ENCODE results near the gene FAM20A. TPM values are rescaled to one million over a fixed set of nuclear protein-coding genes. Genes with fewer than 3 reads are reported as not detected.

The FAM20A gene
- total RNA-seq, 5 donors from 2014 or later (not counting 1 experiment from before 2014, with no cell fraction given), result 0.16 to 0.38 (median 0.35) TPM; not detected in 2

- Histone ChIP-seq H3K27me3 (replicated peaks in 1 of 2; ENCODE audit: control insufficient read depth in 2 of 2, extremely low read depth in 1 of 2, insufficient read depth in 2 of 2, low read length in 1 of 2) (peaks cover 0 to 3% of the 10 kb centered on the region in 2 experiments), H3K4me3 (ENCODE audit: control insufficient read depth in 1 of 2, extremely low read depth in 1 of 2, low read length in 1 of 2) (no peak overlapping the region), H3K36me3 (ENCODE audit: control insufficient read depth in 2 of 2, extremely low read depth in 1 of 2, insufficient read depth in 1 of 2, low read length in 1 of 2) (no peaks in the 10 kb centered on the region), H3K9me3 (no peaks in the 10 kb centered on the region), H3K4me1 (ENCODE audit: control insufficient read depth in 1 of 2, extremely low read depth in 1 of 2, insufficient read depth in 2 of 2, low read length in 2 of 2) (no peaks in the 10 kb centered on the region), H3K27ac (ENCODE audit: low read length) (no peak overlapping the region)
- ATAC-seq (replicated peaks in 1 of 4) (no peak), DNase-seq (no peak)
- H3K4me3 Mint-ChIP-seq, result no peak overlapping the region
- WGBS (ENCODE audit: insufficient coverage), result no CpG with 5 or more reads among the region's 1 CpG
- POLR2A ChIA-PET, result no interaction called here
- no peaks in the 10 kb centered on the region for H3K9me3 Mint-ChIP-seq
- CTCF ChIA-PET, result no interaction called here
- H3K36me3 Mint-ChIP-seq, result no peaks in the 10 kb centered on the region
- no peaks in the 10 kb centered on the region for H3K4me1 Mint-ChIP-seq
- no peak overlapping the region for H3K27ac Mint-ChIP-seq
- H3K27me3 Mint-ChIP-seq, result no peaks in the 10 kb centered on the region
These were observed 41.9 kb downstream of the FAM20A start for GRCh38 chr17:68559316-68559715.

GRCh38 chr17:68556551-68556950, 44.6 kb downstream of the FAM20A start:
- POLR2A ChIA-PET, result no interaction called here
- 87% methylated on average over 3 of the region's 4 CpGs for WGBS (ENCODE audit: insufficient coverage)
- Mint-ChIP-seq H3K4me3 (no peak overlapping the region), H3K4me1 (no peaks in the 10 kb centered on the region), H3K36me3 (no peaks in the 10 kb centered on the region), H3K9me3 (no peaks in the 10 kb centered on the region), H3K27me3 (no peaks in the 10 kb centered on the region), H3K27ac (no peak overlapping the region)
- Histone ChIP-seq H3K4me1 (ENCODE audit: control insufficient read depth in 1 of 2, extremely low read depth in 1 of 2, insufficient read depth in 2 of 2, low read length in 2 of 2) (no peaks in the 10 kb centered on the region), H3K27me3 (replicated peaks in 1 of 2; ENCODE audit: control insufficient read depth in 2 of 2, extremely low read depth in 1 of 2, insufficient read depth in 2 of 2, low read length in 1 of 2) (peaks cover 0 to 6% of the 10 kb centered on the region in 2 experiments), H3K9me3 (no peaks in the 10 kb centered on the region), H3K27ac (ENCODE audit: low read length) (no peak overlapping the region), H3K4me3 (ENCODE audit: control insufficient read depth in 1 of 2, extremely low read depth in 1 of 2, low read length in 1 of 2) (no peak overlapping the region), H3K36me3 (ENCODE audit: control insufficient read depth in 2 of 2, extremely low read depth in 1 of 2, insufficient read depth in 1 of 2, low read length in 1 of 2) (no peaks in the 10 kb centered on the region)
- CTCF ChIA-PET, result no interaction called here
- DNase-seq (no peak), ATAC-seq (replicated peaks in 1 of 4) (no peak)

- H3K27me3 Mint-ChIP-seq, result no peaks in the 10 kb centered on the region
- DNase-seq (no peak), ATAC-seq (replicated peaks in 1 of 4) (no peak)
- ChIA-PET POLR2A (no interaction called here), CTCF (no interaction called here)
- Histone ChIP-seq H3K9me3 (no peaks in the 10 kb centered on the region), H3K27ac (ENCODE audit: low read length) (no peak overlapping the region), H3K36me3 (ENCODE audit: control insufficient read depth in 2 of 2, extremely low read depth in 1 of 2, insufficient read depth in 1 of 2, low read length in 1 of 2) (peaks cover 0 to 7% of the 10 kb centered on the region in 2 donors), H3K4me1 (ENCODE audit: control insufficient read depth in 1 of 2, extremely low read depth in 1 of 2, insufficient read depth in 2 of 2, low read length in 2 of 2) (no peaks in the 10 kb centered on the region), H3K4me3 (ENCODE audit: control insufficient read depth in 1 of 2, extremely low read depth in 1 of 2, low read length in 1 of 2) (no peak overlapping the region), H3K27me3 (replicated peaks in 1 of 2; ENCODE audit: control insufficient read depth in 2 of 2, extremely low read depth in 1 of 2, insufficient read depth in 2 of 2, low read length in 1 of 2) (no peaks in the 10 kb centered on the region)
- H3K9me3 Mint-ChIP-seq, result peaks cover 0 to 3% (median 2%) of the 10 kb centered on the region in 3 donors
- H3K36me3 Mint-ChIP-seq, result peaks cover 31% of the 10 kb centered on the region
- H3K27ac Mint-ChIP-seq, result no peak overlapping the region
- 85% methylated on average over 8 of the region's 12 CpGs for WGBS (ENCODE audit: insufficient coverage)
- H3K4me3 Mint-ChIP-seq, result no peak overlapping the region
- peaks cover 0 to 6% (median 1%) of the 10 kb centered on the region in 3 donors for H3K4me1 Mint-ChIP-seq
These were observed 56.9 kb downstream of the FAM20A start for GRCh38 chr17:68544111-68544915.

DNA sequence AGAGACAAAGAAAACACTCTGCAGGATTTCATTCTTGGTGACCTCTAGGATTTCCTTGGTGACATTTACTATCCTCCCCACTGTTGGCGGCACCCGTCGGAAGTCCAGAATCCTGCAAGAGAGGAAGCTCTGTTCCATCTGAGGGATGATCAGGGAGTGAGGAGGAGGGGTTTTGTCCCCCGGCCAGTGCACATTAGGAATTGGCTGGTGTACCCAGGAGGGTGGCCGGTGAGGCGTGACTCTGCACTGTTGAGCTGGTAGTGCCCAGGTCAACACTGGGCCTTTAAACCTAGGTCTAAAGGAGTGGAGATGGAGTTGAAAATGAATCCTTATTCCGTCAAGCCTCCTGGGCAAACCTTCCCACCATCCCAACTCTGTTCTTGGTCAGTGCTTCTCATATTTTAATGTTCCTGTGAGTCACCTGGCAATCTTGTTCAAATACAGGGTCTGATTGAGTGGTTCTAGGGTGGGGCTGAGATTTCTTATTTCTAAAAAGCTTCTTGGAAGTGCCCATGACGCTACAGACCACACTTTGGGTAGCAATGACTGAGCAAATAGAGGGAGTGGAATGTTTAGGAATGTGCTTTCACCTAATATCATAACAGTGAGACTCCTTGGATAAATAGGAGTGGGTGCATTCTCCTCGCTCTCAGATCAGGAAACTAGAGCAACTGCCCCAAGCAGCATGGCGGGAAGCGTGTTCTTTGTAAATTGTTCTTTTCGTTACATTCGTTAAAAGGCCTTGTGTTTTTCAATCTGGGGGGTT, 58.3 kb downstream of the FAM20A start:
- Mint-ChIP-seq H3K4me3 (no peak overlapping the region), H3K4me1 (peaks cover 0 to 6% (median 4%) of the 10 kb centered on the region in 3 donors), H3K9me3 (peaks cover 0 to 3% (median 2%) of the 10 kb centered on the region in 3 donors), H3K27ac (no peak overlapping the region), H3K36me3 (peaks cover 38% of the 10 kb centered on the region), H3K27me3 (no peaks in the 10 kb centered on the region)
- no peak for ATAC-seq (replicated peaks in 1 of 4)
- CTCF ChIA-PET, result no interaction called here
- POLR2A ChIA-PET, result no interaction called here
- WGBS (ENCODE audit: insufficient coverage), result 96% methylated on average over 7 of the region's 13 CpGs
- H3K36me3 ChIP-seq (ENCODE audit: control insufficient read depth in 2 of 2, extremely low read depth in 1 of 2, insufficient read depth in 1 of 2, low read length in 1 of 2), result peaks cover 0 to 7% of the 10 kb centered on the region in 2 donors
- DNase-seq, result no peak
- no peaks in the 10 kb centered on the region for H3K4me1 ChIP-seq (ENCODE audit: control insufficient read depth in 1 of 2, extremely low read depth in 1 of 2, insufficient read depth in 2 of 2, low read length in 2 of 2)
- no peak overlapping the region for H3K4me3 ChIP-seq (ENCODE audit: control insufficient read depth in 1 of 2, extremely low read depth in 1 of 2, low read length in 1 of 2)
- no peak overlapping the region for H3K27ac ChIP-seq (ENCODE audit: low read length)
- H3K27me3 ChIP-seq (replicated peaks in 1 of 2; ENCODE audit: control insufficient read depth in 2 of 2, extremely low read depth in 1 of 2, insufficient read depth in 2 of 2, low read length in 1 of 2), result no peaks in the 10 kb centered on the region
- no peaks in the 10 kb centered on the region for H3K9me3 ChIP-seq

DNA sequence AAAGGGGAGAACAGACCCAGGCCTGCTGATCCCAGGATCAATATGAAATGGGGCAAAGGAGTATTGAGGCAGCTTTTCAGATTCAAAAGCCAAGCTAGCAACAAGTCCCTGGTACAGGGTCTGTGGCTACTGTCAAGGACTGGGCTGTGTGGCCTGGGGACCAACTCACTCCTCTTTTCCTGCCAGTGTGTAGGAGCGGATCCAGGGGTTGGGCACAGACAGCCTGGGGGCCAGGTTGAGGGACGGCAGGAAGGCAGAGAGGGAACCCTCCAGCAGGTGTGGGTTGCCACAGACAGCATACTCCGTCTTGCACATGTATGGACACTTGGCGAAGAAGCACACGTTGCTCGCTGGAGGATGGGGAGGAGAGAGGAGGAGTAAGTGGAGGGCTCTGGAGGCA, 59.4 kb downstream of the FAM20A start:
- no peaks in the 10 kb centered on the region for H3K9me3 ChIP-seq
- DNase-seq (no peak), ATAC-seq (replicated peaks in 1 of 4) (no peak)
- no peaks in the 10 kb centered on the region for H3K27me3 ChIP-seq (replicated peaks in 1 of 2; ENCODE audit: control insufficient read depth in 2 of 2, extremely low read depth in 1 of 2, insufficient read depth in 2 of 2, low read length in 1 of 2)
- no peak overlapping the region for H3K27ac ChIP-seq (ENCODE audit: low read length)
- Mint-ChIP-seq H3K9me3 (peaks cover 0 to 2% (median 2%) of the 10 kb centered on the region in 3 donors), H3K4me3 (no peak overlapping the region), H3K27me3 (no peaks in the 10 kb centered on the region), H3K27ac (no peak overlapping the region), H3K36me3 (peaks cover 40% of the 10 kb centered on the region), H3K4me1 (peaks cover 0 to 6% (median 4%) of the 10 kb centered on the region in 3 donors)
- POLR2A ChIA-PET, result no interaction called here
- CTCF ChIA-PET, result no interaction called here
- no peak overlapping the region for H3K4me3 ChIP-seq (ENCODE audit: control insufficient read depth in 1 of 2, extremely low read depth in 1 of 2, low read length in 1 of 2)
- H3K36me3 ChIP-seq (ENCODE audit: control insufficient read depth in 2 of 2, extremely low read depth in 1 of 2, insufficient read depth in 1 of 2, low read length in 1 of 2), result peaks cover 6 to 17% of the 10 kb centered on the region in 2 donors
- WGBS (ENCODE audit: insufficient coverage), result 89% methylated on average over 6 of the region's 6 CpGs
- no peaks in the 10 kb centered on the region for H3K4me1 ChIP-seq (ENCODE audit: control insufficient read depth in 1 of 2, extremely low read depth in 1 of 2, insufficient read depth in 2 of 2, low read length in 2 of 2)

DNA sequence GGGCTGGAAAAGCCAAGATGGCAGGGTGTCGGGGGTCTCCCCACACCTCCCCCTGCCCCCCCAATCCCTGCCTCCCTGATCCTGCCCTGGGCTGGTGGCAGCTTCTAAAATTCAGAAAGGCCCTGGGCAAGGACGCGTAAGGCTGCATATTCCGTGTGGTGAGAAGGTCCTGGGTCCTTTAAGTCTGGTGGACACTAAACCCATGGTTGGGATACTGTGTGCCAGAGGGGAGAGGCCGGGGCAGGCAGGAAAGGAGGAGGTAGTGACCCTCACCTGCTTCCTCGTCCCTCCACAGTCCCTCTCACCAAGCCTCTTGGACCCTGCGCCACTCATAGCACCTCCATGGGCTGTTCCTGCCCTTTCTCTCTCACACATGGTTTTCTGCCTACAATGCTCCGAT, 60.2 kb downstream of the FAM20A start:
- H3K4me3 ChIP-seq (ENCODE audit: control insufficient read depth in 1 of 2, extremely low read depth in 1 of 2, low read length in 1 of 2), result no peak overlapping the region
- Mint-ChIP-seq H3K27ac (no peak overlapping the region), H3K27me3 (no peaks in the 10 kb centered on the region), H3K4me3 (no peak overlapping the region), H3K9me3 (no peaks in the 10 kb centered on the region), H3K36me3 (peaks cover 47% of the 10 kb centered on the region), H3K4me1 (peaks cover 0 to 6% (median 4%) of the 10 kb centered on the region in 3 donors)
- no peaks in the 10 kb centered on the region for H3K27me3 ChIP-seq (replicated peaks in 1 of 2; ENCODE audit: control insufficient read depth in 2 of 2, extremely low read depth in 1 of 2, insufficient read depth in 2 of 2, low read length in 1 of 2)
- no peak for ATAC-seq (replicated peaks in 1 of 4)
- ChIA-PET POLR2A (interaction anchor here in 1 of 2 donors (0.5 kb wide), 1 partner anchor 101 kb away, joined by 4 read pairs; no protein-coding TSS in a partner anchor), CTCF (interaction anchor here in 1 of 2 donors (0.6 kb wide), 1 partner anchor 19 kb away, joined by 6 read pairs; no protein-coding TSS in a partner anchor)
- peaks cover 6 to 22% of the 10 kb centered on the region in 2 donors for H3K36me3 ChIP-seq (ENCODE audit: control insufficient read depth in 2 of 2, extremely low read depth in 1 of 2, insufficient read depth in 1 of 2, low read length in 1 of 2)
- no peaks in the 10 kb centered on the region for H3K9me3 ChIP-seq
- no CpG with 5 or more reads among the region's 8 CpGs for WGBS (ENCODE audit: insufficient coverage)
- H3K27ac ChIP-seq (ENCODE audit: low read length), result no peak overlapping the region
- H3K4me1 ChIP-seq (ENCODE audit: control insufficient read depth in 1 of 2, extremely low read depth in 1 of 2, insufficient read depth in 2 of 2, low read length in 2 of 2), result no peaks in the 10 kb centered on the region
- no peak for DNase-seq
